ENCODE results near the gene PRPF18. TPM values are rescaled to one million over a fixed set of nuclear protein-coding genes. Genes with fewer than 3 reads are reported as not detected.

PRPF18 gene
- total RNA-seq, 1 experiment from 2014 or later, result 21.9 TPM

DNA sequence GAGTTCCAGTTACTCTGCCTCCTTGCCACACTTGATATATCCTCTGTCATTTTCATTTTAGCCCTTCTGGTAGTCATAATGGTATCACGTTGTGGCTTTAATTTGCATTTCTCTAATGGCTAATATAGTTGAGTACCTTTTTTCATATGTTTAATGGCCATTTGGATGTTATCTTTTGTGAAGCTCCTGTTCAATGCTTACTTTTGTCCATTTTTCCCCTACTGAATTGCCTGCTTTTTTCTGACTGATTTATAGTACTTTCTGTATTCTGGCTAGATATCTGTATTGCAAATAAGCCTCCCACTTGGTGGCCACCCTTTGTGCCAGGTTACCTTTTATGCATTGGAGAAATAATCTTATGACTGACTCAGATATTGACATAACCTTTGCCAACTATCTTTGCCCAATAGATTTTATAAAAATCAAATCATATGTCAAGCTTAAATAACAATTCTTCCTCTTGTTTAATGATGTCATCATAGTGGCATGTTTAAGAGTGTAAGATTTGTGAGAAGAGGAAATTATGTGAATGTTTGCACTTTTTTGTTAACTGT lies 50.6 kb downstream of the PRPF18 start:
- ChIA-PET POLR2A (ENCODE audit: low non-redundant PET) (no interaction called here), CTCF (no interaction called here)
- intact Hi-C loops (cut with micrococcal nuclease; ENCODE audit: unreplicated experiment), result no loop called here
- Histone ChIP-seq H3K4me3 (ENCODE audit: low read depth, low read length, poor library complexity, severe bottlenecking) (no peak overlapping the region), H3K4me1 (ENCODE audit: insufficient read depth, low read length, poor library complexity, severe bottlenecking) (no peaks in the 10 kb centered on the region), H3K36me3 (ENCODE audit: insufficient read depth, low read length, poor library complexity, severe bottlenecking) (no peaks in the 10 kb centered on the region), H3K9me3 (ENCODE audit: low read depth, low read length, poor library complexity, severe bottlenecking) (peaks cover 6% of the 10 kb centered on the region), H3K27me3 (replicated peaks; ENCODE audit: insufficient read depth, low read depth, low read length, poor library complexity) (no peaks in the 10 kb centered on the region), H3K27ac (ENCODE audit: low read depth, low read length, poor library complexity, severe bottlenecking) (no peak overlapping the region)
- no TSS peak for BruUV-seq (replicated peaks)
- no peak for DNase-seq (ENCODE audit: low spot score)
- TF ChIP-seq EZH2 (IDR thresholded peaks at IDR 0.05; ENCODE audit: borderline replicate concordance, low read depth, low read length, poor library complexity, severe bottlenecking), result no peak
- TF ChIP-seq, protein P1, sequence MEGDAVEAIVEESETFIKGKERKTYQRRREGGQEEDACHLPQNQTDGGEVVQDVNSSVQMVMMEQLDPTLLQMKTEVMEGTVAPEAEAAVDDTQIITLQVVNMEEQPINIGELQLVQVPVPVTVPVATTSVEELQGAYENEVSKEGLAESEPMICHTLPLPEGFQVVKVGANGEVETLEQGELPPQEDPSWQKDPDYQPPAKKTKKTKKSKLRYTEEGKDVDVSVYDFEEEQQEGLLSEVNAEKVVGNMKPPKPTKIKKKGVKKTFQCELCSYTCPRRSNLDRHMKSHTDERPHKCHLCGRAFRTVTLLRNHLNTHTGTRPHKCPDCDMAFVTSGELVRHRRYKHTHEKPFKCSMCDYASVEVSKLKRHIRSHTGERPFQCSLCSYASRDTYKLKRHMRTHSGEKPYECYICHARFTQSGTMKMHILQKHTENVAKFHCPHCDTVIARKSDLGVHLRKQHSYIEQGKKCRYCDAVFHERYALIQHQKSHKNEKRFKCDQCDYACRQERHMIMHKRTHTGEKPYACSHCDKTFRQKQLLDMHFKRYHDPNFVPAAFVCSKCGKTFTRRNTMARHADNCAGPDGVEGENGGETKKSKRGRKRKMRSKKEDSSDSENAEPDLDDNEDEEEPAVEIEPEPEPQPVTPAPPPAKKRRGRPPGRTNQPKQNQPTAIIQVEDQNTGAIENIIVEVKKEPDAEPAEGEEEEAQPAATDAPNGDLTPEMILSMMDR (conservative IDR thresholded peaks at IDR 0.05; ENCODE audit: low read depth, low read length), result no peak

DNA sequence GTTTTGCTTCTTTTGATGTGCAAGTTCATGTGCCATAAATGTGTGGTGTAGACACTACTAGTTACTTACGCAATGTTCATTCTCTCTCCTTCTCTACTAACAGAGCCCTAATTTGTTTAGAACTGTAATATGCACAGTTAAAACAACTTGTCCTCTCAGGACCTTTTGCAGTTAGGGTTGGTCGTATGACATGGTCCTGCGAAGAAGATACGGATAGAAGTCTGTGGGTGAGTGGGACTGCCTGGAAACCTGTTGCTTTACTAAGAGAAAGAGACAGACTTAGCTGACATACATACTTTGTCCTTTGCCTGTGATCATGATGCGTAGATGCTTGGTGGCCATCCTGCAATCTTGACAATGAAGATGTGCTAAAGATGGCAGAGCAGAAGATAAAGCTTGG lies 51.1 kb downstream of the PRPF18 start:
- ChIA-PET POLR2A (ENCODE audit: low non-redundant PET) (no interaction called here), CTCF (no interaction called here)
- no peak overlapping the region for H3K27ac ChIP-seq (ENCODE audit: low read depth, low read length, poor library complexity, severe bottlenecking)

DNA sequence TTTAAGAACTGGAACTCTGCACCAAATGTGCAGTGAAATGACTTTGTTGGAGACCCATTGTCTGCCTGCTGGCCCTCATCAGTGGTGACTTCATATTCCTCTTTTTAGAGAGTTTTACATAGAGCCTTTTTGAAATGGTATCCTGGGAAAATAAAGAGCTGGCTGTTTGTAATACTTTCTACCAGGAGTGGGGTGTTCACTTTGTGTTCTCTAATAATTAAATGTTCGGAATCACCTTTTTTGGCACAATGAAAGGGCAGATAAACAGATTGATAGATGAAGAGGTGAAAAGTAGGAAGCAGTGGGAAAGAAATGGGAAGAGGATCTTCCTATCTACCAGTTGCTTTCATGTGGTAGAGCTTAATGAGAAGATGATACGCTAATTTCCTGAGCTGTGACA lies 55.5 kb downstream of the PRPF18 start:
- CTCF ChIA-PET, result no interaction called here
- TF ChIP-seq, protein P1 (conservative IDR thresholded peaks at IDR 0.05; ENCODE audit: low read depth, low read length), result no peak
- TF ChIP-seq EZH2 (IDR thresholded peaks at IDR 0.05; ENCODE audit: borderline replicate concordance, low read depth, low read length, poor library complexity, severe bottlenecking), result no peak
- Histone ChIP-seq H3K4me1 (ENCODE audit: insufficient read depth, low read length, poor library complexity, severe bottlenecking) (no peaks in the 10 kb centered on the region), H3K36me3 (ENCODE audit: insufficient read depth, low read length, poor library complexity, severe bottlenecking) (no peaks in the 10 kb centered on the region), H3K4me3 (ENCODE audit: low read depth, low read length, poor library complexity, severe bottlenecking) (no peak overlapping the region), H3K27me3 (replicated peaks; ENCODE audit: insufficient read depth, low read depth, low read length, poor library complexity) (no peaks in the 10 kb centered on the region), H3K27ac (ENCODE audit: low read depth, low read length, poor library complexity, severe bottlenecking) (no peak overlapping the region), H3K9me3 (ENCODE audit: low read depth, low read length, poor library complexity, severe bottlenecking) (peaks cover 10% of the 10 kb centered on the region)
- intact Hi-C loops (cut with micrococcal nuclease; ENCODE audit: unreplicated experiment), result no loop called here
- no peak for DNase-seq (ENCODE audit: low spot score)
- BruUV-seq (replicated peaks), result no TSS peak
- POLR2A ChIA-PET (ENCODE audit: low non-redundant PET), result no interaction called here

More for the DNA sequence above, 51.1 kb downstream of the PRPF18 start:
- H3K4me1 ChIP-seq (ENCODE audit: insufficient read depth, low read length, poor library complexity, severe bottlenecking), result no peaks in the 10 kb centered on the region
- TF ChIP-seq, protein P1 (conservative IDR thresholded peaks at IDR 0.05; ENCODE audit: low read depth, low read length), result no peak
- TF ChIP-seq EZH2 (IDR thresholded peaks at IDR 0.05; ENCODE audit: borderline replicate concordance, low read depth, low read length, poor library complexity, severe bottlenecking), result no peak
- H3K4me3 ChIP-seq (ENCODE audit: low read depth, low read length, poor library complexity, severe bottlenecking), result no peak overlapping the region
- DNase-seq (ENCODE audit: low spot score), result no peak
- BruUV-seq (replicated peaks), result no TSS peak
- H3K9me3 ChIP-seq (ENCODE audit: low read depth, low read length, poor library complexity, severe bottlenecking), result peaks cover 10% of the 10 kb centered on the region
- intact Hi-C loops (cut with micrococcal nuclease; ENCODE audit: unreplicated experiment), result no loop called here
- no peaks in the 10 kb centered on the region for H3K27me3 ChIP-seq (replicated peaks; ENCODE audit: insufficient read depth, low read depth, low read length, poor library complexity)
- H3K36me3 ChIP-seq (ENCODE audit: insufficient read depth, low read length, poor library complexity, severe bottlenecking), result no peaks in the 10 kb centered on the region
